Endothelial cell of umbilical vein (primary cell): ENCODE results near the gene GPALPP1. TPM values are rescaled to one million over a fixed set of nuclear protein-coding genes. Genes with fewer than 3 reads are reported as not detected.

Source experiments
- BruUV-seq: library from RNA; stranded (reverse); fragments of 400-500 nt; replicated peaks from 2 replicates; lab custom pipeline; 2021; lab: Mats Ljungman, UMichigan
- CTCF ChIA-PET: fragments of 300-600, 350-600 bp; sonication (Branson Sonifier 250); formaldehyde crosslinking; loops from one replicate; lab custom pipeline; 2021; ENCODE audit warnings: antibody characterized with exemption, inconsistent platforms; lab: Charles Lee
- POLR2A ChIA-PET: fragments of 300-600, 350-600 bp; sonication (Branson Sonifier 250); formaldehyde crosslinking; loops from one replicate; lab custom pipeline; 2021; ENCODE audit warnings: antibody characterized with exemption, inconsistent platforms; lab: Charles Lee
- DNase-seq: peaks from one replicate; pipeline ENCODE4 v3.0.0-alpha.2; 2011; ENCODE audit warnings: low read depth, low spot score
- FAIRE-seq: peaks from 2 replicates; lab custom pipeline; 2011; peaks lifted over from hg19 to GRCh38; lab: Jason Lieb, UNC
- H2AFZ ChIP-seq: 2 replicates; pipeline ENCODE4 v1.6.0; 2012; ENCODE audit warnings: low read depth, low read length, control low read depth, inconsistent platforms
- H3K27ac ChIP-seq: 2 replicates; pipeline ENCODE4 v1.5.1; 2011; ENCODE audit warnings: low read depth, mild to moderate bottlenecking, control low read depth, low read length, moderate library complexity; ENCODE audit not compliant: insufficient read depth
- H3K27me3 ChIP-seq, 2 experiments: 2 replicates each; pipeline versions ENCODE4 v1.6.0 to v1.6.1; 2011; ENCODE audit warnings: low read length in 2 of 2, mixed read lengths in 1 of 2; ENCODE audit not compliant: control insufficient read depth in 2 of 2, insufficient read depth in 2 of 2
- H3K36me3 ChIP-seq, 2 experiments: 2 replicates in 1 of 2; 3 replicates in 1 of 2; pipeline ENCODE4 v1.5.1; 2011; ENCODE audit warnings: low read length in 2 of 2, mild to moderate bottlenecking in 1 of 2, moderate library complexity in 1 of 2; ENCODE audit not compliant: control insufficient read depth in 2 of 2, insufficient read depth in 2 of 2; ENCODE audit errors: extremely low read depth in 1 of 2
- H3K4me1 ChIP-seq: 3 replicates; pipeline ENCODE4 v1.5.1; 2011; ENCODE audit warnings: mild to moderate bottlenecking, low read length; ENCODE audit not compliant: control insufficient read depth, insufficient read depth; ENCODE audit errors: extremely low read depth
- H3K4me2 ChIP-seq: 2 replicates; pipeline ENCODE4 v1.6.1; 2011; ENCODE audit warnings: low read length, control low read depth, mixed read lengths; ENCODE audit not compliant: insufficient read depth
- H3K4me3 ChIP-seq, 3 experiments: fragments of 200-600 bp in 1 of 3; sonication (generic), shearing (Covaris generic) in 1 of 3; replicated peaks in 1 of 3; 2 replicates each; pipeline ENCODE4 v1.5.1; 2011 to 2016; ENCODE audit warnings: control low read depth in 3 of 3, low read length in 3 of 3, mild to moderate bottlenecking in 2 of 3, inconsistent platforms in 1 of 3, low read depth in 1 of 3, moderate library complexity in 1 of 3; ENCODE audit not compliant: insufficient read depth in 1 of 3
- H3K79me2 ChIP-seq: 2 replicates; pipeline ENCODE4 v1.6.0; 2012; ENCODE audit warnings: low read length, inconsistent platforms; ENCODE audit not compliant: control insufficient read depth, insufficient read depth
- H3K9ac ChIP-seq: replicated peaks from 2 replicates; pipeline ENCODE3; 2011; ENCODE audit warnings: low read length, control low read depth; ENCODE audit not compliant: insufficient read depth; ENCODE audit errors: extremely low read depth
- H3K9me1 ChIP-seq: replicated peaks from 3 replicates; pipeline ENCODE4 v1.6.0; 2011; ENCODE audit warnings: mild to moderate bottlenecking, low read length; ENCODE audit not compliant: control insufficient read depth, insufficient read depth; ENCODE audit errors: extremely low read depth
- H3K9me3 ChIP-seq: replicated peaks from 2 replicates; pipeline ENCODE4 v1.5.1; 2012; ENCODE audit warnings: low read length, inconsistent platforms; ENCODE audit not compliant: control insufficient read depth, insufficient read depth
- H4K20me1 ChIP-seq: replicated peaks from 2 replicates; pipeline ENCODE3; 2011; ENCODE audit warnings: mild to moderate bottlenecking, low read length; ENCODE audit not compliant: control insufficient read depth, insufficient read depth; ENCODE audit errors: extremely low read depth
- GATA2 ChIP-seq: IDR thresholded peaks from 2 replicates; pipeline ENCODE4 v1.7.0; 2011; ENCODE audit warnings: low read depth, mild to moderate bottlenecking, moderate library complexity, mixed read lengths, low read length; ENCODE audit not compliant: insufficient read length, insufficient read depth
- MYC ChIP-seq: IDR thresholded peaks from one replicate; pipeline ENCODE4 v1.6.1; 2011; ENCODE audit warnings: mild to moderate bottlenecking, low read depth, low read length
- POLR2A ChIP-seq: IDR thresholded peaks from 2 replicates; pipeline ENCODE4 v1.6.1; 2012; ENCODE audit warnings: low read depth, mild to moderate bottlenecking, control low read depth, low read length
- POLR2AphosphoS5 ChIP-seq: IDR thresholded peaks from 2 replicates; pipeline ENCODE4 v1.6.1; 2012; ENCODE audit warnings: low read depth, mild to moderate bottlenecking, control low read depth, low read length, moderate library complexity; ENCODE audit not compliant: insufficient read depth
- dilution Hi-C: fragments of 300-500 bp; cut with MboI; formaldehyde crosslinking; loops from one replicate; pipeline ENCODE4 v1.15.0; 2019; ENCODE audit warnings: low sequenced_read_pairs; ENCODE audit not compliant: extremely low pct_ligation_motif_present
- intact Hi-C: fragments of 100-400 bp; cut with micrococcal nuclease; formaldehyde crosslinking; loops from one replicate; pipeline ENCODE4 v1.10.0; 2022
- polyA plus RNA-seq, 4 experiments: library from polyadenylated mRNA; depleted of rRNA in 3 of 4; stranded (reverse) in 3 of 4; unstranded in 1 of 4; fragments of >200 nt; gene quantifications; 2 replicates each; pipeline versions ENCODE4 v1.2.1 to v1.2.3, GENCODE V29; 2011 to 2012; ENCODE audit warnings: missing spikeins in 1 of 4
- total RNA-seq: library from RNA; stranded (reverse); gene quantifications from 2 replicates; pipeline ENCODE4 v1.2.3, GENCODE V29; 2021
- TF ChIP-seq, protein P1 (sequence below), 2 donors: IDR thresholded peaks; 1 replicate in 1 of 2; 2 replicates in 1 of 2; pipeline ENCODE4 v1.5.1; 2011; ENCODE audit warnings: low read length in 2 of 2, mild to moderate bottlenecking in 2 of 2, moderate library complexity in 2 of 2, control low read depth in 1 of 2, inconsistent platforms in 1 of 2, low read depth in 1 of 2; ENCODE audit not compliant: insufficient read depth in 1 of 2; ENCODE audit errors: extremely low read depth in 1 of 2

Gene GPALPP1
- total and polyA plus RNA-seq, 2 donors (not counting 3 experiments of a cell fraction or from before 2014, with no cell fraction given) = 8.5 to 28.2 TPM

DNA sequence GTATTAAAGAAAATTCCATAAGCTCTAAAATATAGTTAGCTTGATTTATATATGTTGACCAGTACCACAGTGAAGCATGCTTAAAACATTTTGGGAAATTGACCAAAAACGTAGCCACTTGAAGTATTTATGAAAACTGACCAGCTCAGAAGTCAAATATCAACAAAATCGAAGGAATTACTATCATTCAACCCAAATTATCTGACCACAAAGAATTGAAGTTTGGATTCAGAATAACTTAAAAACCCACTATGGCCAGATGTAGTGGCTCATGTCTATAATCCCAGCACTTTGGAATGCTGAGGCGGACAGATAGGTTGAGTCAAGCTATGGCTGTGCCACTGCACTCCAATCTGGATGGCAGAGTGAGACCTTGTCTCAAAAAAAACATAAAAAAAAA lies 31.9 kb downstream of the GPALPP1 start:
- Histone ChIP-seq H3K4me2 (no peak overlapping the region), H3K4me3 (no peak overlapping the region), H2AFZ (no peak overlapping the region), H3K9me1 (no peaks in the 10 kb centered on the region), H3K4me1 (no peaks in the 10 kb centered on the region), H3K9me3 (no peaks in the 10 kb centered on the region), H3K27me3 (no peaks in the 10 kb centered on the region), H4K20me1 (no peaks in the 10 kb centered on the region), H3K79me2 (no peaks in the 10 kb centered on the region), H3K36me3 (no peaks in the 10 kb centered on the region), H3K27ac (no peak overlapping the region), H3K9ac (no peak overlapping the region)
- BruUV-seq = no TSS peak
- no peak for DNase-seq
- intact Hi-C loops = no loop called here
- FAIRE-seq = no peak
- POLR2A ChIA-PET = no interaction called here
- TF ChIP-seq POLR2AphosphoS5 = no peak
- TF ChIP-seq, protein P1, sequence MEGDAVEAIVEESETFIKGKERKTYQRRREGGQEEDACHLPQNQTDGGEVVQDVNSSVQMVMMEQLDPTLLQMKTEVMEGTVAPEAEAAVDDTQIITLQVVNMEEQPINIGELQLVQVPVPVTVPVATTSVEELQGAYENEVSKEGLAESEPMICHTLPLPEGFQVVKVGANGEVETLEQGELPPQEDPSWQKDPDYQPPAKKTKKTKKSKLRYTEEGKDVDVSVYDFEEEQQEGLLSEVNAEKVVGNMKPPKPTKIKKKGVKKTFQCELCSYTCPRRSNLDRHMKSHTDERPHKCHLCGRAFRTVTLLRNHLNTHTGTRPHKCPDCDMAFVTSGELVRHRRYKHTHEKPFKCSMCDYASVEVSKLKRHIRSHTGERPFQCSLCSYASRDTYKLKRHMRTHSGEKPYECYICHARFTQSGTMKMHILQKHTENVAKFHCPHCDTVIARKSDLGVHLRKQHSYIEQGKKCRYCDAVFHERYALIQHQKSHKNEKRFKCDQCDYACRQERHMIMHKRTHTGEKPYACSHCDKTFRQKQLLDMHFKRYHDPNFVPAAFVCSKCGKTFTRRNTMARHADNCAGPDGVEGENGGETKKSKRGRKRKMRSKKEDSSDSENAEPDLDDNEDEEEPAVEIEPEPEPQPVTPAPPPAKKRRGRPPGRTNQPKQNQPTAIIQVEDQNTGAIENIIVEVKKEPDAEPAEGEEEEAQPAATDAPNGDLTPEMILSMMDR (IDR thresholded peaks at IDR 0.05; ENCODE audit: extremely low read depth in 1 of 2, insufficient read depth in 1 of 2, low read depth in 1 of 2, low read length in 2 of 2) = no peak
- no peak for TF ChIP-seq GATA2
- no peak for TF ChIP-seq POLR2A
- no peak for TF ChIP-seq MYC
- dilution Hi-C loops = no loop called here
- CTCF ChIA-PET = interaction anchor here (1.3 to 2.4 kb wide), 5 partner anchors 10 to 260 kb away, joined by 3 to 11 read pairs (median 5); no protein-coding TSS in a partner anchor

GRCh38 chr13:45024847-45025246 lies 35.5 kb downstream of the GPALPP1 start:
- Histone ChIP-seq H3K79me2 (no peaks in the 10 kb centered on the region), H3K4me2 (no peak overlapping the region), H3K9me3 (no peaks in the 10 kb centered on the region), H4K20me1 (no peaks in the 10 kb centered on the region), H3K9me1 (no peaks in the 10 kb centered on the region), H3K27me3 (no peaks in the 10 kb centered on the region), H3K27ac (no peak overlapping the region), H3K4me3 (no peak overlapping the region), H3K36me3 (no peaks in the 10 kb centered on the region), H3K9ac (no peak overlapping the region), H2AFZ (no peak overlapping the region), H3K4me1 (no peaks in the 10 kb centered on the region)
- ChIA-PET CTCF (no interaction called here), POLR2A (no interaction called here)
- BruUV-seq = no TSS peak
- FAIRE-seq (no peak), DNase-seq (no peak)
- intact Hi-C loops = no loop called here
- TF ChIP-seq POLR2AphosphoS5 = no peak
- dilution Hi-C loops = no loop called here
